ENCODE data around the gene CNOT1. TPM values are rescaled to one million over a fixed set of nuclear protein-coding genes. Genes with fewer than 3 reads are reported as not detected.

CNOT1 gene
- total RNA-seq, 4 donors from 2014 or later = 54.7 to 119 (median 87.2) TPM

GRCh38 chr16:58515871-58516767 lies 113.5 kb downstream of the CNOT1 start:
- peak in 1 of 2 donors; percentile 57 for DNase-seq
- peaks cover 0 to 39% of the 10 kb centered on the region in 2 donors for H3K36me3 ChIP-seq
- intact Hi-C loops (cut with DNase I; ENCODE audit: low total_unique reads) (loop anchor here (1.0 to 2.0 kb wide), 2 partner anchors 17 to 114 kb away; no protein-coding TSS in a partner anchor), in situ Hi-C loops (cut with MboI; ENCODE audit: low sequenced_read_pairs in 4 of 4) (loop anchor here in 3 of 4 donors (10.0 to 25.0 kb wide), 3 partner anchors 109 to 221 kb away; partner anchors contain the start of genes CNOT1 (in 1 of the 3) and GOT2 (in 1 of the 3))
- peak overlapping the region; percentile 91 to 98 (median 94) for H3K27ac ChIP-seq
- TF ChIP-seq POLR2A (IDR thresholded peaks at IDR 0.05) = no peak
- no peak for TF ChIP-seq CTCF (IDR thresholded peaks at IDR 0.05 in 4 of 5, conservative IDR thresholded peaks at IDR 0.05 in 1 of 5)
- H3K4me1 ChIP-seq = peaks cover 11 to 21% of the 10 kb centered on the region in 2 donors
- ATAC-seq = peak; percentile 18 to 45
- H3K9me3 ChIP-seq = no peaks in the 10 kb centered on the region
- peak overlapping the region; percentile 84 to 98 (median 90) for H3K4me3 ChIP-seq
- H3K27me3 ChIP-seq = no peaks in the 10 kb centered on the region

GRCh38 chr16:58515125-58515870 lies 114.3 kb downstream of the CNOT1 start, which contains the start of gene SETD6:
TSS of gene SETD6 (plus strand) at chr16:58515517. CDS start at chr16:58515538, 21 bp downstream.
- Histone ChIP-seq H3K4me1 (peaks cover 11 to 21% of the 10 kb centered on the region in 2 donors), H3K27ac (peak within 1 kb of the TSS; percentile 91 to 98 (median 94)), H3K4me3 (peak within 1 kb of the TSS; percentile 84 to 98 (median 90)), H3K27me3 (no peaks in the 10 kb centered on the region), H3K9me3 (no peaks in the 10 kb centered on the region), H3K36me3 (peaks cover 0 to 31% of the 10 kb centered on the region in 2 donors)
- peak; percentile 87 to 90 for ATAC-seq
- in situ Hi-C loops (cut with MboI; ENCODE audit: low sequenced_read_pairs in 4 of 4) = loop anchor here in 3 of 4 donors (10.0 to 25.0 kb wide), 3 partner anchors 110 to 222 kb away; partner anchors contain the start of genes CNOT1 (in 1 of the 3) and GOT2 (in 1 of the 3)
- peak; percentile 93 to 94 for DNase-seq
- intact Hi-C loops (cut with DNase I; ENCODE audit: low total_unique reads) = loop anchor here (1.0 kb wide), 1 partner anchor 115 kb away; no protein-coding TSS in a partner anchor
- TF ChIP-seq POLR2A (IDR thresholded peaks at IDR 0.05) = peak; percentile 64 to 85
- TF ChIP-seq CTCF (IDR thresholded peaks at IDR 0.05 in 4 of 5, conservative IDR thresholded peaks at IDR 0.05 in 1 of 5) = peak in 4 of 5 experiments; percentile 22 to 40 (median 30)

- ATAC-seq (no peak), DNase-seq (no peak)
- no peaks in the 10 kb centered on the region for H3K9me3 ChIP-seq
- intact Hi-C loops (cut with DNase I; ENCODE audit: low total_unique reads) (loop anchor here (2.0 to 5.0 kb wide), 2 partner anchors 221 to 243 kb away; partner anchors contain the start of gene GOT2), in situ Hi-C loops (cut with MboI; ENCODE audit: low sequenced_read_pairs in 4 of 4) (loop anchor here in 3 of 4 donors (10.0 to 25.0 kb wide), 3 partner anchors 111 to 223 kb away; partner anchors contain the start of genes CNOT1 (in 1 of the 3) and GOT2 (in 1 of the 3))
- peaks cover 11 to 21% of the 10 kb centered on the region in 2 donors for H3K4me1 ChIP-seq
- peak overlapping the region in 1 of 4 donors; percentile 84 for H3K4me3 ChIP-seq
- H3K27me3 ChIP-seq = no peaks in the 10 kb centered on the region
- H3K36me3 ChIP-seq = peaks cover 0 to 16% of the 10 kb centered on the region in 2 donors
- TF ChIP-seq CTCF (IDR thresholded peaks at IDR 0.05 in 4 of 5, conservative IDR thresholded peaks at IDR 0.05 in 1 of 5) (no peak), POLR2A (IDR thresholded peaks at IDR 0.05) (no peak)
- H3K27ac ChIP-seq = peak overlapping the region; percentile 91 to 98 (median 94)
These were observed 115.8 kb downstream of the CNOT1 start for GRCh38 chr16:58513874-58514273.
